Calu3 (cell line): ENCODE data around the gene LRP2. TPM values are rescaled to one million over a fixed set of nuclear protein-coding genes. Genes with fewer than 3 reads are reported as not detected.

Experiments used
- BruUV-seq: library from RNA; stranded (reverse); fragments of 400-500 nt; replicated peaks from 2 replicates; lab custom pipeline; 2021; lab: Mats Ljungman, UMichigan
- CTCF ChIA-PET: fragments of 300-600 bp; sonication (Branson Sonifier 250); formaldehyde crosslinking; loops from one replicate; lab custom pipeline; 2022; ENCODE audit warnings: antibody characterized with exemption; lab: Charles Lee
- DNase-seq: peaks from one replicate; pipeline ENCODE4 v3.0.0; 2022
- H3K27ac Mint-ChIP-seq: one replicate; pipeline ENCODE4 v1.8.0; 2022; ENCODE audit warnings: mixed read lengths; ENCODE audit not compliant: unreplicated experiment
- H3K27me3 Mint-ChIP-seq: one replicate; pipeline ENCODE4 v1.8.0; 2022; ENCODE audit warnings: mixed read lengths; ENCODE audit not compliant: unreplicated experiment
- H3K36me3 Mint-ChIP-seq: one replicate; pipeline ENCODE4 v1.8.0; 2022; ENCODE audit warnings: mild to moderate bottlenecking, moderate library complexity, mixed read lengths; ENCODE audit not compliant: insufficient read depth, unreplicated experiment
- H3K4me1 Mint-ChIP-seq: one replicate; pipeline ENCODE4 v1.8.0; 2022; ENCODE audit warnings: mild to moderate bottlenecking, low read depth, mixed read lengths; ENCODE audit not compliant: unreplicated experiment
- H3K4me3 Mint-ChIP-seq: one replicate; pipeline ENCODE4 v1.8.0; 2022; ENCODE audit warnings: mild to moderate bottlenecking, low read depth, moderate library complexity, mixed read lengths; ENCODE audit not compliant: unreplicated experiment
- H3K9me3 Mint-ChIP-seq: one replicate; pipeline ENCODE4 v1.8.0; 2022; ENCODE audit warnings: low read depth, mixed read lengths; ENCODE audit not compliant: unreplicated experiment
- CTCF ChIP-seq: fragments of 200-600 bp; IDR thresholded peaks from one replicate; pipeline ENCODE4 v1.8.0; 2022; ENCODE audit warnings: antibody characterized with exemption; ENCODE audit not compliant: unreplicated experiment
- intact Hi-C: fragments of 100-400 bp; cut with micrococcal nuclease; formaldehyde crosslinking; loops from one replicate; pipeline ENCODE4 v1.10.0; 2022; ENCODE audit not compliant: unreplicated experiment
- total RNA-seq: library from RNA; stranded (reverse); gene quantifications from 2 replicates; pipeline ENCODE4 v1.2.3, GENCODE V29; 2022

The LRP2 gene
- total RNA-seq, 1 experiment from 2014 or later = 0.66 TPM

- Mint-ChIP-seq H3K27me3 (no peaks in the 10 kb centered on the region), H3K4me3 (no peak overlapping the region), H3K9me3 (no peaks in the 10 kb centered on the region), H3K4me1 (no peaks in the 10 kb centered on the region), H3K36me3 (no peaks in the 10 kb centered on the region), H3K27ac (no peak overlapping the region)
- DNase-seq = no peak
- TF ChIP-seq CTCF = no peak
- no TSS peak for BruUV-seq
- CTCF ChIA-PET = no interaction called here
- intact Hi-C loops = no loop called here
These were observed 12.8 kb downstream of the LRP2 start for GRCh38 chr2:169349535-169349934.

- H3K4me3 Mint-ChIP-seq = no peak overlapping the region
- no peaks in the 10 kb centered on the region for H3K36me3 Mint-ChIP-seq
- H3K27me3 Mint-ChIP-seq = no peaks in the 10 kb centered on the region
- TF ChIP-seq CTCF = no peak
- no peaks in the 10 kb centered on the region for H3K9me3 Mint-ChIP-seq
- no peak overlapping the region for H3K27ac Mint-ChIP-seq
- H3K4me1 Mint-ChIP-seq = no peaks in the 10 kb centered on the region
- CTCF ChIA-PET = no interaction called here
- no TSS peak for BruUV-seq
- intact Hi-C loops = no loop called here
- no peak for DNase-seq
These were observed 13.9 kb downstream of the LRP2 start for GRCh38 chr2:169348321-169349024.

GRCh38 chr2:169345486-169346437 is 16.6 kb downstream of the LRP2 start:
- BruUV-seq = no TSS peak
- no peak for DNase-seq
- no peak overlapping the region for H3K4me3 Mint-ChIP-seq
- CTCF ChIA-PET = no interaction called here
- TF ChIP-seq CTCF = no peak
- H3K27ac Mint-ChIP-seq = no peak overlapping the region
- intact Hi-C loops = no loop called here
- no peaks in the 10 kb centered on the region for H3K9me3 Mint-ChIP-seq
- H3K36me3 Mint-ChIP-seq = no peaks in the 10 kb centered on the region
- H3K4me1 Mint-ChIP-seq = peaks cover 11% of the 10 kb centered on the region
- no peaks in the 10 kb centered on the region for H3K27me3 Mint-ChIP-seq

- no peak for DNase-seq
- Mint-ChIP-seq H3K27ac (no peak overlapping the region), H3K36me3 (no peaks in the 10 kb centered on the region), H3K4me1 (peaks cover 11% of the 10 kb centered on the region), H3K27me3 (peaks cover 8% of the 10 kb centered on the region), H3K4me3 (no peak overlapping the region), H3K9me3 (no peaks in the 10 kb centered on the region)
- intact Hi-C loops = no loop called here
- BruUV-seq = no TSS peak
- CTCF ChIA-PET = no interaction called here
- TF ChIP-seq CTCF = no peak
These were observed 17.4 kb downstream of the LRP2 start for GRCh38 chr2:169344736-169345485.
